K562 (cell line): ENCODE results near the gene BBS5. TPM values are rescaled to one million over a fixed set of nuclear protein-coding genes. Genes with fewer than 3 reads are reported as not detected.
A peak's percentile ranks its signal among the peaks of the same experiment; 100 is the strongest.

Source experiments
- ATF1 ChIP-seq, 2 experiments: fragments of 450-650 bp in 1 of 2; IDR thresholded peaks; 2 replicates each; pipeline ENCODE4 v1.6.1; 2016; ENCODE audit warnings: missing compliant biosample characterization in 1 of 2, missing genetic modification characterization in 1 of 2
- EP400 ChIP-seq: fragments of 450-650 bp; IDR thresholded peaks from 2 replicates; pipeline ENCODE4 v1.6.1; 2017; ENCODE audit warnings: antibody characterized with exemption, mild to moderate bottlenecking, moderate library complexity
- HCFC1 ChIP-seq: IDR thresholded peaks from 2 replicates; pipeline ENCODE4 v1.6.1; 2012; ENCODE audit warnings: low read depth, low read length, improper control_type of control experiment
- KAT2B ChIP-seq: IDR thresholded peaks from one replicate; pipeline ENCODE4 v1.6.1; 2012; ENCODE audit warnings: low read depth, mild to moderate bottlenecking, control low read depth, inconsistent platforms, low read length, moderate library complexity
- MAZ ChIP-seq, 2 experiments: fragments of 450-650 bp in 1 of 2; sonication (generic) in 1 of 2; formaldehyde crosslinking; IDR thresholded peaks in 1 of 2; conservative IDR thresholded peaks in 1 of 2; 2 replicates each; pipeline versions ENCODE4 v1.4.0 to v1.5.0; 2020; ENCODE audit warnings: mild to moderate bottlenecking in 1 of 2, missing genetic modification reagents in 1 of 2
- NR4A1 ChIP-seq, 2 experiments: fragments of 250-450 bp in 1 of 2; fragments of 450-650 bp in 1 of 2; sonication (Bioruptor Pico) in 1 of 2; IDR thresholded peaks; 2 replicates each; pipeline versions ENCODE4 v1.4.0 to v1.6.1; 2016 to 2020; ENCODE audit warnings: mild to moderate bottlenecking in 2 of 2, missing compliant biosample characterization in 1 of 2, missing genetic modification characterization in 1 of 2, moderate library complexity in 1 of 2
- RFX1 ChIP-seq: fragments of 450-650 bp; IDR thresholded peaks from 2 replicates; pipeline ENCODE4 v1.6.1; 2016; ENCODE audit warnings: mild to moderate bottlenecking, moderate library complexity
- ZNF165 ChIP-seq: fragments of 250-450 bp; sonication (Bioruptor Pico); IDR thresholded peaks from 2 replicates; pipeline ENCODE4 v1.4.0; 2020; ENCODE audit warnings: borderline replicate concordance
- ZNF212 ChIP-seq: fragments of 450-650 bp; formaldehyde crosslinking; IDR thresholded peaks from 2 replicates; pipeline ENCODE4 v1.4.0; 2020; ENCODE audit warnings: mild to moderate bottlenecking
- polyA plus RNA-seq, 8 experiments: library from polyadenylated mRNA; depleted of rRNA in 4 of 8; stranded (reverse) in 5 of 8; unstranded in 3 of 8; fragments of >200 nt; fragmentation: Nextera tagmentation in 2 of 8; fragmentation: Illumina TruSeq in 1 of 8; extraction: Ambion mirVana in 2 of 8; extraction: Trizol in 1 of 8; gene quantifications; 2 replicates each; pipeline versions ENCODE4 v1.2.1 to v1.2.3, GENCODE V29; 2011 to 2014; ENCODE audit warnings: inconsistent platforms in 1 of 8, missing spikeins in 1 of 8
- total RNA-seq, 7 experiments: library from RNA; depleted of rRNA in 6 of 7; stranded (reverse); fragments of >200 nt in 6 of 7; fragmentation: Illumina TruSeq in 2 of 7; extraction: Trizol in 2 of 7; gene quantifications; 2 replicates each; pipeline versions ENCODE4 v1.2.1 to v1.2.3, GENCODE V29; 2011 to 2021; ENCODE audit warnings: low replicate concordance in 1 of 7
- TF ChIP-seq, protein P1 (sequence below), 2 experiments: fragments of 150-350 bp in 1 of 2; IDR thresholded peaks; 2 replicates each; pipeline ENCODE4 v1.6.1; 2012 to 2016; ENCODE audit warnings: low read depth in 2 of 2, low read length in 2 of 2, mild to moderate bottlenecking in 1 of 2, moderate library complexity in 1 of 2
- TF ChIP-seq, protein P2 (sequence below): sonication (generic); IDR thresholded peaks from 2 replicates; pipeline ENCODE4 v1.6.1; 2016
- TF ChIP-seq, protein P3 (sequence below): fragments of 450-650 bp; formaldehyde crosslinking; IDR thresholded peaks from 2 replicates; pipeline ENCODE4 v1.4.0; 2020; ENCODE audit warnings: mild to moderate bottlenecking, moderate library complexity
- TF ChIP-seq, protein P4 (sequence below): sonication (generic); formaldehyde crosslinking; IDR thresholded peaks from 2 replicates; pipeline ENCODE4 v1.8.0; 2022; ENCODE audit warnings: missing genetic modification reagents, mild to moderate bottlenecking, borderline replicate concordance
- TF ChIP-seq, protein P5 (sequence below): sonication (generic); formaldehyde crosslinking; IDR thresholded peaks from 2 replicates; pipeline ENCODE4 v1.8.0; 2022; ENCODE audit warnings: mild to moderate bottlenecking, missing genetic modification reagents

The BBS5 gene
- total and polyA plus RNA-seq, 9 of the 15 experiments (the other 6 are each of a cell fraction or from before 2014, with no cell fraction given), result 0.48 to 6.9 (median 4.3) TPM

DNA sequence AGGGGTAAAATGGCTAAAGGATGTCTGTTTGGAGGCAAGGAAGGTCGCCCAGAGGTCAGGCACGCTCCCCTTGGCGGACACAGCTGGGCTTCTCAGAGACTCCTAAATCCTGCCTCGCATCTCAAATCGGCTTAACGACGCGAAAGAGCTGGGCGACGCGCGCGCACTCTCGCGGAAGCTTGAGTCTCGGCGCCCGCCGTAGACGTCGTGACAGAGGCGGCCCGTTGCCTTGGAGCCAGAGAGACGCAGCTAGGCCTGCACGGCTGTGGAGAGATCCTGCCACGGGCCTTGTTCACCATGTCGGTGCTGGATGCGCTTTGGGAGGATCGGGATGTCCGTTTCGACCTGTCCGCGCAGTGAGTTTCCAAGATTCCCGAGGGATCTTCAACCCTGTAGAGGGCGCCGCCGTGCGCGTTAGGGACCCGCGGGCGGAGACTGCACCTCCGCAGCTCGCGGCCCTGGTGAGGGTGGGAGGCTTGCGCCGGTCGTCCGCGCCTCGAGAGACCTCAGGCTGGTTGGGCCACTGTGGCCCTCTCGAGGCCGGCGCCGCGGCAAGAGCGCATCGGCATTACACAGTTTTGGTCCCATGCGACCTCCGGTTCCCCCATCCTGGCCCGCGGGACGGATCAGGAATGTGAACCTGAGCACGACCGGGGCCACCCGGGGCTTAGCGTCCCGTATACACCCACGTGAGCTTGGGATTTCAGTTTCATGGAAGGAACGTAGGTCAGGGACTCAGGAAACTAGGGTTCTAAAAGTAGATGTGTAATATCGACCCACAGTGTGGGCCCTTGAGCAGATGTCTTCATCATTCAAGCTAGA, at the start of gene BBS5 (continued):
- TF ChIP-seq NR4A1 (CRISPR knock-in tag; IDR thresholded peaks at IDR 0.05) (peak; percentile 55; the same call in 1 of the 2 replicates), NR4A1 (tag; IDR thresholded peaks at IDR 0.05) (peak; percentile 83; the same call in 1 of the 2 replicates), RFX1 (peak; percentile 95), ATF1 (CRISPR knock-in tag; IDR thresholded peaks at IDR 0.05) (peak; percentile 60), ATF1 (tag; IDR thresholded peaks at IDR 0.05) (peak; percentile 96), KAT2B (peak; percentile 19), ZNF165 (peak; percentile 88; the same call in 1 of the 2 replicates), EP400 (peak; percentile 73; the same call in 1 of the 2 replicates), ZNF212 (CRISPR knock-in tag) (no peak), HCFC1 (peak; percentile 73), MAZ (CRISPR knock-in tag; conservative IDR thresholded peaks at IDR 0.05 in 1 of 2, IDR thresholded peaks at IDR 0.05 in 1 of 2) (peak; percentile 76 to 86)
- TF ChIP-seq, protein P1, sequence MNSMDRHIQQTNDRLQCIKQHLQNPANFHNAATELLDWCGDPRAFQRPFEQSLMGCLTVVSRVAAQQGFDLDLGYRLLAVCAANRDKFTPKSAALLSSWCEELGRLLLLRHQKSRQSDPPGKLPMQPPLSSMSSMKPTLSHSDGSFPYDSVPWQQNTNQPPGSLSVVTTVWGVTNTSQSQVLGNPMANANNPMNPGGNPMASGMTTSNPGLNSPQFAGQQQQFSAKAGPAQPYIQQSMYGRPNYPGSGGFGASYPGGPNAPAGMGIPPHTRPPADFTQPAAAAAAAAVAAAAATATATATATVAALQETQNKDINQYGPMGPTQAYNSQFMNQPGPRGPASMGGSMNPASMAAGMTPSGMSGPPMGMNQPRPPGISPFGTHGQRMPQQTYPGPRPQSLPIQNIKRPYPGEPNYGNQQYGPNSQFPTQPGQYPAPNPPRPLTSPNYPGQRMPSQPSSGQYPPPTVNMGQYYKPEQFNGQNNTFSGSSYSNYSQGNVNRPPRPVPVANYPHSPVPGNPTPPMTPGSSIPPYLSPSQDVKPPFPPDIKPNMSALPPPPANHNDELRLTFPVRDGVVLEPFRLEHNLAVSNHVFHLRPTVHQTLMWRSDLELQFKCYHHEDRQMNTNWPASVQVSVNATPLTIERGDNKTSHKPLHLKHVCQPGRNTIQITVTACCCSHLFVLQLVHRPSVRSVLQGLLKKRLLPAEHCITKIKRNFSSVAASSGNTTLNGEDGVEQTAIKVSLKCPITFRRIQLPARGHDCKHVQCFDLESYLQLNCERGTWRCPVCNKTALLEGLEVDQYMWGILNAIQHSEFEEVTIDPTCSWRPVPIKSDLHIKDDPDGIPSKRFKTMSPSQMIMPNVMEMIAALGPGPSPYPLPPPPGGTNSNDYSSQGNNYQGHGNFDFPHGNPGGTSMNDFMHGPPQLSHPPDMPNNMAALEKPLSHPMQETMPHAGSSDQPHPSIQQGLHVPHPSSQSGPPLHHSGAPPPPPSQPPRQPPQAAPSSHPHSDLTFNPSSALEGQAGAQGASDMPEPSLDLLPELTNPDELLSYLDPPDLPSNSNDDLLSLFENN (IDR thresholded peaks at IDR 0.05; ENCODE audit: low read depth in 2 of 2, low read length in 2 of 2), result peak in 1 of 2 experiments; percentile 13; a peak in 1 of 4 replicates
- TF ChIP-seq, protein P2, sequence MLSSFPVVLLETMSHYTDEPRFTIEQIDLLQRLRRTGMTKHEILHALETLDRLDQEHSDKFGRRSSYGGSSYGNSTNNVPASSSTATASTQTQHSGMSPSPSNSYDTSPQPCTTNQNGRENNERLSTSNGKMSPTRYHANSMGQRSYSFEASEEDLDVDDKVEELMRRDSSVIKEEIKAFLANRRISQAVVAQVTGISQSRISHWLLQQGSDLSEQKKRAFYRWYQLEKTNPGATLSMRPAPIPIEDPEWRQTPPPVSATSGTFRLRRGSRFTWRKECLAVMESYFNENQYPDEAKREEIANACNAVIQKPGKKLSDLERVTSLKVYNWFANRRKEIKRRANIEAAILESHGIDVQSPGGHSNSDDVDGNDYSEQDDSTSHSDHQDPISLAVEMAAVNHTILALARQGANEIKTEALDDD, result no peak
- TF ChIP-seq, protein P3, sequence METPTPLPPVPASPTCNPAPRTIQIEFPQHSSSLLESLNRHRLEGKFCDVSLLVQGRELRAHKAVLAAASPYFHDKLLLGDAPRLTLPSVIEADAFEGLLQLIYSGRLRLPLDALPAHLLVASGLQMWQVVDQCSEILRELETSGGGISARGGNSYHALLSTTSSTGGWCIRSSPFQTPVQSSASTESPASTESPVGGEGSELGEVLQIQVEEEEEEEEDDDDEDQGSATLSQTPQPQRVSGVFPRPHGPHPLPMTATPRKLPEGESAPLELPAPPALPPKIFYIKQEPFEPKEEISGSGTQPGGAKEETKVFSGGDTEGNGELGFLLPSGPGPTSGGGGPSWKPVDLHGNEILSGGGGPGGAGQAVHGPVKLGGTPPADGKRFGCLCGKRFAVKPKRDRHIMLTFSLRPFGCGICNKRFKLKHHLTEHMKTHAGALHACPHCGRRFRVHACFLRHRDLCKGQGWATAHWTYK (CRISPR knock-in tag), result peak; percentile 87
- TF ChIP-seq, protein P4, sequence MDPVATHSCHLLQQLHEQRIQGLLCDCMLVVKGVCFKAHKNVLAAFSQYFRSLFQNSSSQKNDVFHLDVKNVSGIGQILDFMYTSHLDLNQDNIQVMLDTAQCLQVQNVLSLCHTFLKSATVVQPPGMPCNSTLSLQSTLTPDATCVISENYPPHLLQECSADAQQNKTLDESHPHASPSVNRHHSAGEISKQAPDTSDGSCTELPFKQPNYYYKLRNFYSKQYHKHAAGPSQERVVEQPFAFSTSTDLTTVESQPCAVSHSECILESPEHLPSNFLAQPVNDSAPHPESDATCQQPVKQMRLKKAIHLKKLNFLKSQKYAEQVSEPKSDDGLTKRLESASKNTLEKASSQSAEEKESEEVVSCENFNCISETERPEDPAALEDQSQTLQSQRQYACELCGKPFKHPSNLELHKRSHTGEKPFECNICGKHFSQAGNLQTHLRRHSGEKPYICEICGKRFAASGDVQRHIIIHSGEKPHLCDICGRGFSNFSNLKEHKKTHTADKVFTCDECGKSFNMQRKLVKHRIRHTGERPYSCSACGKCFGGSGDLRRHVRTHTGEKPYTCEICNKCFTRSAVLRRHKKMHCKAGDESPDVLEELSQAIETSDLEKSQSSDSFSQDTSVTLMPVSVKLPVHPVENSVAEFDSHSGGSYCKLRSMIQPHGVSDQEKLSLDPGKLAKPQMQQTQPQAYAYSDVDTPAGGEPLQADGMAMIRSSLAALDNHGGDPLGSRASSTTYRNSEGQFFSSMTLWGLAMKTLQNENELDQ, result no peak; the same call in 1 of the 2 replicates
- TF ChIP-seq, protein P5, sequence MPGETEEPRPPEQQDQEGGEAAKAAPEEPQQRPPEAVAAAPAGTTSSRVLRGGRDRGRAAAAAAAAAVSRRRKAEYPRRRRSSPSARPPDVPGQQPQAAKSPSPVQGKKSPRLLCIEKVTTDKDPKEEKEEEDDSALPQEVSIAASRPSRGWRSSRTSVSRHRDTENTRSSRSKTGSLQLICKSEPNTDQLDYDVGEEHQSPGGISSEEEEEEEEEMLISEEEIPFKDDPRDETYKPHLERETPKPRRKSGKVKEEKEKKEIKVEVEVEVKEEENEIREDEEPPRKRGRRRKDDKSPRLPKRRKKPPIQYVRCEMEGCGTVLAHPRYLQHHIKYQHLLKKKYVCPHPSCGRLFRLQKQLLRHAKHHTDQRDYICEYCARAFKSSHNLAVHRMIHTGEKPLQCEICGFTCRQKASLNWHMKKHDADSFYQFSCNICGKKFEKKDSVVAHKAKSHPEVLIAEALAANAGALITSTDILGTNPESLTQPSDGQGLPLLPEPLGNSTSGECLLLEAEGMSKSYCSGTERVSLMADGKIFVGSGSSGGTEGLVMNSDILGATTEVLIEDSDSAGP (CRISPR knock-in tag), result no peak
